Measurements from ENCODE around the gene VRK3.

VRK3 gene

GRCh38 chr19:49986354-49986753 is 38.8 kb downstream of the VRK3 start:
- Histone ChIP-seq H3K9me3 (ENCODE audit: insufficient read depth, low read depth, low read length) (no peaks in the 10 kb centered on the region), H3K9ac (ENCODE audit: low read depth, low read length) (no peak overlapping the region), H3K27ac (ENCODE audit: low read depth, low read length) (no peak overlapping the region), H3K27me3 (ENCODE audit: insufficient read depth, low read length) (no peaks in the 10 kb centered on the region), H3K4me1 (ENCODE audit: insufficient read depth, low read length) (no peaks in the 10 kb centered on the region), H3K36me3 (ENCODE audit: insufficient read depth, low read length) (peaks cover 10% of the 10 kb centered on the region; the same call in 1 of the 2 replicates), H3K4me3 (ENCODE audit: low read length) (no peak overlapping the region)
- WGBS = 94% methylated on average over 10 of the region's 10 CpGs

DNA sequence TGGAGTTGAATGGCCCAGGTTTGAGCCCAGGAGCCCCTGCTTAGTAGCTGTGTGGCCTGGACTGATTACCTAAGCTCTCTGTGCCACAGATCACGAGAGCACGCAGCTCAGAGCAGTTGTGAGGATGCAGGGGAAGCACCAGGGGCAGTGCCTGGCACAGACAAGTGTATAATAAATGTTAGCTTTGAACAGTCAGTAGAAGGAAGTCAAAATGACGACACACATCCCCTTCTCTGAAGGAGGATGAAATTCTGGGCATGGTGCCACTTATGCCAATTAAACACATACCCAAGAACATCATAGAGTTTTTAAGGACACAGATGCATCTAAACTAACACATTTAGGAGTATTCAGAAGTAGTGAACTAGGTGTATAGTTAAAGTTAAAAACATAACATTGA is 39.3 kb downstream of the VRK3 start:
- H3K27me3 ChIP-seq (ENCODE audit: insufficient read depth, low read length) = no peaks in the 10 kb centered on the region
- H3K4me3 ChIP-seq (ENCODE audit: low read length) = no peak overlapping the region
- no peaks in the 10 kb centered on the region for H3K9me3 ChIP-seq (ENCODE audit: insufficient read depth, low read depth, low read length)
- 0 out of 2 replicates have a peak, but pooled peaks cover 5% of the 10 kb centered on the region for H3K36me3 ChIP-seq (ENCODE audit: insufficient read depth, low read length)
- WGBS = 84% methylated on average over 3 of the region's 3 CpGs
- no peak overlapping the region for H3K27ac ChIP-seq (ENCODE audit: low read depth, low read length)
- H3K4me1 ChIP-seq (ENCODE audit: insufficient read depth, low read length) = no peaks in the 10 kb centered on the region
- no peak overlapping the region for H3K9ac ChIP-seq (ENCODE audit: low read depth, low read length)

DNA sequence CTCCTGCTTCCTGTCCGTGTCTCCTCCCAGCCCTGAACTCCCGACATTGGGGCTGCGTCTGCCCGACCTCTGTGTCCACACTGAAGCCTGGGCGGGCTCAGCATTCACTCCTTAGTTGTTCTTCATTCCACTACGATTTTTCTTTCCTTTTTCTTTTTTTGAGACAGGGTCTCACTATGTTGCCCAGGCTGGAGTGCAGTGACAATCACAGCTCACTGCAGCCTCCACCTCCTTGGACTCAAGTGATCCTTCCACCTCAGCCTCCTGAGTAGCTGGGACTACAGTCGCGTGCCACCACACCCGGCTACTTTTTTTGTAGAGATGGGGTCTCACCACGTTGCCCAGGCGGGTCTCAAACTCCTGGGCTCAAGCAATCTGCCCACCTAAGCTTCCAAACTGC is 40.7 kb downstream of the VRK3 start:
- Histone ChIP-seq H3K9ac (ENCODE audit: low read depth, low read length) (no peak overlapping the region), H3K27me3 (ENCODE audit: insufficient read depth, low read length) (no peaks in the 10 kb centered on the region), H3K36me3 (ENCODE audit: insufficient read depth, low read length) (0 out of 2 replicates have a peak, but pooled peaks cover 5% of the 10 kb centered on the region), H3K4me1 (ENCODE audit: insufficient read depth, low read length) (no peaks in the 10 kb centered on the region), H3K27ac (ENCODE audit: low read depth, low read length) (no peak overlapping the region), H3K4me3 (ENCODE audit: low read length) (no peak overlapping the region), H3K9me3 (ENCODE audit: insufficient read depth, low read depth, low read length) (no peaks in the 10 kb centered on the region)
- WGBS = 91% methylated on average over 11 of the region's 11 CpGs

DNA sequence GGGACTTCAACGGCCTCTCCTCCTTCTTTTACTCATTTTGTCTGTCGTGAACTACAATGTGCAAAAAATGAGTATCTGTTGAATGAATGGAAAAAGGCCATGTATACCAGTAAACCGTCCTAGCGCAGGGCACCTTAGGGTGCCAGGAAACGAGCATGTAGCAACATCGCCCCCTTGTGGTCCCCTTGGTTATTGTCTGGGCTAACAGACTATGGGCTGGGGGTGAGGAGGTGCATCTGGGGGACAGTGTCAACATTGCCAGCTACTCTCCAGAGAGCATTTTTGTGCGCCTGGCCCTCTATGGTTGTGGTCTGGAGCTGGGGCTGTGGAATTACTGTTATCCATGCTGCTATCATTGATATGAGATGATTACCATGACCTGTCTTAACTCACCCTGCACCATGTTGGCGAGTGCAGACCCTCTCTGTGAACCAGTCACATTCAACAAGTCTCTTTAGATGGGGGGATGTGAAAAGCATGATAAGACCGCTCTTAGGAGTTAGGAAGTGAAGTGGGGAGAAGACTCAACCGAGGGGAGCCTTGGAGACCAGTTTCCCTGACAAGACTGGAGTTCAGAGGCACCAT is 41.4 kb downstream of the VRK3 start:
- H3K36me3 ChIP-seq (ENCODE audit: insufficient read depth, low read length) = 0 out of 2 replicates have a peak, but pooled peaks cover 5% of the 10 kb centered on the region
- no peaks in the 10 kb centered on the region for H3K4me1 ChIP-seq (ENCODE audit: insufficient read depth, low read length)
- no peaks in the 10 kb centered on the region for H3K27me3 ChIP-seq (ENCODE audit: insufficient read depth, low read length)
- H3K27ac ChIP-seq (ENCODE audit: low read depth, low read length) = no peak overlapping the region
- H3K9me3 ChIP-seq (ENCODE audit: insufficient read depth, low read depth, low read length) = no peaks in the 10 kb centered on the region
- H3K4me3 ChIP-seq (ENCODE audit: low read length) = no peak overlapping the region
- no peak overlapping the region for H3K9ac ChIP-seq (ENCODE audit: low read depth, low read length)
- 37% methylated on average over 9 of the region's 10 CpGs for WGBS

GRCh38 chr19:49981603-49982593 is 43.3 kb downstream of the VRK3 start:
- H3K27ac ChIP-seq (ENCODE audit: low read depth, low read length) = no peak overlapping the region
- no peak overlapping the region for H3K4me3 ChIP-seq (ENCODE audit: low read length)
- H3K36me3 ChIP-seq (ENCODE audit: insufficient read depth, low read length) = 0 out of 2 replicates have a peak, but pooled peaks cover 5% of the 10 kb centered on the region
- H3K9me3 ChIP-seq (ENCODE audit: insufficient read depth, low read depth, low read length) = no peaks in the 10 kb centered on the region
- whole genome bisulfite sequencing = 86% methylated on average over 20 of the region's 21 CpGs
- no peaks in the 10 kb centered on the region for H3K27me3 ChIP-seq (ENCODE audit: insufficient read depth, low read length)
- no peaks in the 10 kb centered on the region for H3K4me1 ChIP-seq (ENCODE audit: insufficient read depth, low read length)
- H3K9ac ChIP-seq (ENCODE audit: low read depth, low read length) = no peak overlapping the region

DNA sequence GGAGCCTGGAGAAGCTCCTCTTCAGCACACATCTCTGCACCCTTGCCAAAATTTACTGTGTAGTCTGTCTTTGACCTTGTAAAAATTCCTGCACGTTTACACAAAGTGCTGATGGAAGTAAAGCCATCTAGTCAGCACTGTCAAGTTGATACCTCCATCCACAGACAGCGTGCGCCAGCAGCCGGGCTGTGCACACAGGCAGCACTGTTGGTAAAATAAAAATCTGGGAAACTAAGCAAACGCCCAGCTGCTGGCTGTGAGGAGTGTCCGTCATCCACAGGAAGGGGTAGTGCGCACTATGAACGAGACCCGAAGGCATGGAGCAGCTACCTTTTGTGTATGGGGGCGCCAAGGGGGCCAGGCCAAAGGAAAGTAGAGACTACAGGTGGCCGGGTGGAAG is 46.8 kb downstream of the VRK3 start:
- Histone ChIP-seq H3K27me3 (ENCODE audit: insufficient read depth, low read length) (no peaks in the 10 kb centered on the region), H3K4me3 (ENCODE audit: low read length) (no peak overlapping the region), H3K27ac (ENCODE audit: low read depth, low read length) (no peak overlapping the region), H3K9ac (ENCODE audit: low read depth, low read length) (no peak overlapping the region), H3K9me3 (ENCODE audit: insufficient read depth, low read depth, low read length) (no peaks in the 10 kb centered on the region), H3K4me1 (ENCODE audit: insufficient read depth, low read length) (no peaks in the 10 kb centered on the region), H3K36me3 (ENCODE audit: insufficient read depth, low read length) (0 out of 2 replicates have a peak, but pooled peaks cover 5% of the 10 kb centered on the region)
- 92% methylated on average over 11 of the region's 11 CpGs for WGBS

- WGBS = 93% methylated on average over 18 of the region's 18 CpGs
- Histone ChIP-seq H3K4me1 (ENCODE audit: insufficient read depth, low read length) (no peaks in the 10 kb centered on the region), H3K4me3 (ENCODE audit: low read length) (no peak overlapping the region), H3K27me3 (ENCODE audit: insufficient read depth, low read length) (no peaks in the 10 kb centered on the region), H3K27ac (ENCODE audit: low read depth, low read length) (no peak overlapping the region), H3K9ac (ENCODE audit: low read depth, low read length) (no peak overlapping the region), H3K9me3 (ENCODE audit: insufficient read depth, low read depth, low read length) (no peaks in the 10 kb centered on the region), H3K36me3 (ENCODE audit: insufficient read depth, low read length) (0 out of 2 replicates have a peak, but pooled peaks cover 5% of the 10 kb centered on the region)
Observed at GRCh38 chr19:49977881-49978280, 47.3 kb downstream of the VRK3 start.

DNA sequence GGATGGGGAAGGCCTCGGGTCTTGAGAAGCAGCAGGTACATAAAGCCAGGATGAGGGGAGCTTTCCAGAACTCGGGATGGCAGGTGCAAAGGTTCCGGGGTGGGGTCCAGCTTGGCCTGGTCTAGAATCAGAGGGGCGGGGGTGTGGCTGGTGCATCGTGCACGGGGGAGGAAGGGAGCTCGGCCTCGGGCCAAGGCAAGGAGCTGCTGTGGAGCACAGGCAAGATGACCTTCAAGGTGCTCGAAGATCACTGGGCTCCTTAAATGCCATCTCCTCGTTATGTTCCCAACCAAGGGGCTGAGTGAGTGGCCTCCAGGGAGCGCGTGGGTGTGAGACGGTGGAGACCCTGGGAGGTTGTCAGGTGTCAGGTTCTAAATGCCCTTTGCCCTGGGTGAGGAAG is 48.1 kb downstream of the VRK3 start:
- H3K27ac ChIP-seq (ENCODE audit: low read depth, low read length) = no peak overlapping the region
- no peaks in the 10 kb centered on the region for H3K9me3 ChIP-seq (ENCODE audit: insufficient read depth, low read depth, low read length)
- H3K27me3 ChIP-seq (ENCODE audit: insufficient read depth, low read length) = no peaks in the 10 kb centered on the region
- H3K36me3 ChIP-seq (ENCODE audit: insufficient read depth, low read length) = 0 out of 2 replicates have a peak, but pooled peaks cover 5% of the 10 kb centered on the region
- 91% methylated on average over 13 of the region's 13 CpGs for WGBS
- no peaks in the 10 kb centered on the region for H3K4me1 ChIP-seq (ENCODE audit: insufficient read depth, low read length)
- no peak overlapping the region for H3K9ac ChIP-seq (ENCODE audit: low read depth, low read length)
- no peak overlapping the region for H3K4me3 ChIP-seq (ENCODE audit: low read length)

DNA sequence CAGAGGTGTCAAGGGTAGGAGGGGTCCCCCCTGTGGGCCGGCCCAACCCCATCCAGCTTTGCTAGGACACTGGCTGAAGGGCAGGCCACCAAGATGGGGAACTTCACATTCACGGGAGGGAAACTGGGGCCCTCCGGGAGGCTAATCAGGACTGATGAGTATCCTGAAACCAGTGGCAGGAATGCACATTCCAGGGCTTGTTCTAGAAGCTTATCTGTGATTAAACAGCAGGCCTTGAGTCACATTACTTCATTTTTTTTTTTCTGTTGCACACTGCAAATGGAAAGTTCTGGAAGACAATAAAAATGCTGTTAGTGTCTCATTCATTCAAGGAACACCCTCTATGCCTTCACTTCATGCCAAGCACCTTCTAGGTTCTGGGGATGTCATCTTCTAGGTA is 48.7 kb downstream of the VRK3 start:
- 0 out of 2 replicates have a peak, but pooled peaks cover 2% of the 10 kb centered on the region for H3K36me3 ChIP-seq (ENCODE audit: insufficient read depth, low read length)
- no peak overlapping the region for H3K4me3 ChIP-seq (ENCODE audit: low read length)
- H3K9ac ChIP-seq (ENCODE audit: low read depth, low read length) = no peak overlapping the region
- H3K9me3 ChIP-seq (ENCODE audit: insufficient read depth, low read depth, low read length) = no peaks in the 10 kb centered on the region
- WGBS = 89% methylated on average over 3 of the region's 3 CpGs
- no peak overlapping the region for H3K27ac ChIP-seq (ENCODE audit: low read depth, low read length)
- no peaks in the 10 kb centered on the region for H3K4me1 ChIP-seq (ENCODE audit: insufficient read depth, low read length)
- no peaks in the 10 kb centered on the region for H3K27me3 ChIP-seq (ENCODE audit: insufficient read depth, low read length)

- Histone ChIP-seq H3K9ac (ENCODE audit: low read depth, low read length) (no peak overlapping the region), H3K27ac (ENCODE audit: low read depth, low read length) (no peak overlapping the region), H3K4me3 (ENCODE audit: low read length) (no peak overlapping the region), H3K36me3 (ENCODE audit: insufficient read depth, low read length) (no peaks in the 10 kb centered on the region), H3K27me3 (ENCODE audit: insufficient read depth, low read length) (no peaks in the 10 kb centered on the region), H3K9me3 (ENCODE audit: insufficient read depth, low read depth, low read length) (no peaks in the 10 kb centered on the region), H3K4me1 (ENCODE audit: insufficient read depth, low read length) (no peaks in the 10 kb centered on the region)
- 89% methylated on average over 7 of the region's 7 CpGs for WGBS
Observed at GRCh38 chr19:49975051-49975450, 50.1 kb downstream of the VRK3 start.

DNA sequence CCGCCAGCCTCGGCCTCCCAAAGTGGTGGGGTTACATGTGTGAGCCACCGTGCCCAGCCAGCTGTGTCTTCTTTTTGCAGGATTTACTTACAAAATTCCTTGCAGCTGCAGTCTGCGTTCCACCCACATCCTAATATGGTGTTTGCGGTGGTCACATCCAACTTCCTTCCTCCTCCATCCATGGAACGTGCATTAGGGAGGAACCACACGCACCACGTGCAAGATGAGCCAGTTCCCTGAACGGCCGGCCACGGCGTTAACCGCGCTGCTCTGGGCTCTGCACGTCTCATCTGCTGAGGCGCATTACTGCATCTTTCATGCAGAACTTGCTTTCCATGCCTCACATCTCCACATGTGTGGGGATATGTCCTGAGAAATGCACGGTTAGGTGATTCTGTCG is 51.2 kb downstream of the VRK3 start:
- H3K9ac ChIP-seq (ENCODE audit: low read depth, low read length) = no peak overlapping the region
- H3K9me3 ChIP-seq (ENCODE audit: insufficient read depth, low read depth, low read length) = no peaks in the 10 kb centered on the region
- H3K27me3 ChIP-seq (ENCODE audit: insufficient read depth, low read length) = no peaks in the 10 kb centered on the region
- 93% methylated on average over 18 of the region's 18 CpGs for WGBS
- H3K4me3 ChIP-seq (ENCODE audit: low read length) = no peak overlapping the region
- H3K27ac ChIP-seq (ENCODE audit: low read depth, low read length) = no peak overlapping the region
- H3K4me1 ChIP-seq (ENCODE audit: insufficient read depth, low read length) = no peaks in the 10 kb centered on the region
- no peaks in the 10 kb centered on the region for H3K36me3 ChIP-seq (ENCODE audit: insufficient read depth, low read length)

Measured in HUES64 (cell line).